ENCODE measurements around the gene PCDHA8. TPM values are rescaled to one million over a fixed set of nuclear protein-coding genes. Genes with fewer than 3 reads are reported as not detected.

The PCDHA8 gene
- total and polyA plus RNA-seq, 3 donors from 2014 or later, result 0.24 to 1.9 (median 1.2) TPM

DNA sequence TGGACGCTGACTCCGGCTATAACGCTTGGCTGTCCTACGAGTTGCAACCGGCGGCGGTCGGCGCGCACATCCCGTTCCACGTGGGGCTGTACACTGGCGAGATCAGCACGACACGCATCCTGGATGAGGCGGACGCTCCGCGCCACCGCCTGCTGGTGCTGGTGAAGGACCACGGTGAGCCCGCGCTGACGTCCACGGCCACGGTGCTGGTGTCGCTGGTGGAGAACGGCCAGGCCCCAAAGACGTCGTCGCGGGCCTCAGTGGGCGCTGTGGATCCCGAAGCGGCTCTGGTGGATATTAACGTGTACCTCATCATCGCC, 36.2 kb downstream of the PCDHA8 start:
- Histone ChIP-seq H3K4me1 (no peaks in the 10 kb centered on the region), H3K9me3 (no peaks in the 10 kb centered on the region), H3K4me3 (peak overlapping the region; percentile 16 to 51), H3K36me3 (ENCODE audit: low read depth, missing control alignments) (no peaks in the 10 kb centered on the region), H3K27me3 (no peaks in the 10 kb centered on the region), H3K27ac (no peak overlapping the region)
- intact Hi-C loops (cut with DNase I; ENCODE audit: low total_unique reads), result no loop called here
- 32 to 53% methylated on average over 5 to 37 of the region's 37 CpGs for WGBS, 2 donors
- TF ChIP-seq, protein P1, sequence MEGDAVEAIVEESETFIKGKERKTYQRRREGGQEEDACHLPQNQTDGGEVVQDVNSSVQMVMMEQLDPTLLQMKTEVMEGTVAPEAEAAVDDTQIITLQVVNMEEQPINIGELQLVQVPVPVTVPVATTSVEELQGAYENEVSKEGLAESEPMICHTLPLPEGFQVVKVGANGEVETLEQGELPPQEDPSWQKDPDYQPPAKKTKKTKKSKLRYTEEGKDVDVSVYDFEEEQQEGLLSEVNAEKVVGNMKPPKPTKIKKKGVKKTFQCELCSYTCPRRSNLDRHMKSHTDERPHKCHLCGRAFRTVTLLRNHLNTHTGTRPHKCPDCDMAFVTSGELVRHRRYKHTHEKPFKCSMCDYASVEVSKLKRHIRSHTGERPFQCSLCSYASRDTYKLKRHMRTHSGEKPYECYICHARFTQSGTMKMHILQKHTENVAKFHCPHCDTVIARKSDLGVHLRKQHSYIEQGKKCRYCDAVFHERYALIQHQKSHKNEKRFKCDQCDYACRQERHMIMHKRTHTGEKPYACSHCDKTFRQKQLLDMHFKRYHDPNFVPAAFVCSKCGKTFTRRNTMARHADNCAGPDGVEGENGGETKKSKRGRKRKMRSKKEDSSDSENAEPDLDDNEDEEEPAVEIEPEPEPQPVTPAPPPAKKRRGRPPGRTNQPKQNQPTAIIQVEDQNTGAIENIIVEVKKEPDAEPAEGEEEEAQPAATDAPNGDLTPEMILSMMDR (IDR thresholded peaks at IDR 0.05), result no peak
- no peak for TF ChIP-seq POLR2A (IDR thresholded peaks at IDR 0.05)
- no peak for DNase-seq

DNA sequence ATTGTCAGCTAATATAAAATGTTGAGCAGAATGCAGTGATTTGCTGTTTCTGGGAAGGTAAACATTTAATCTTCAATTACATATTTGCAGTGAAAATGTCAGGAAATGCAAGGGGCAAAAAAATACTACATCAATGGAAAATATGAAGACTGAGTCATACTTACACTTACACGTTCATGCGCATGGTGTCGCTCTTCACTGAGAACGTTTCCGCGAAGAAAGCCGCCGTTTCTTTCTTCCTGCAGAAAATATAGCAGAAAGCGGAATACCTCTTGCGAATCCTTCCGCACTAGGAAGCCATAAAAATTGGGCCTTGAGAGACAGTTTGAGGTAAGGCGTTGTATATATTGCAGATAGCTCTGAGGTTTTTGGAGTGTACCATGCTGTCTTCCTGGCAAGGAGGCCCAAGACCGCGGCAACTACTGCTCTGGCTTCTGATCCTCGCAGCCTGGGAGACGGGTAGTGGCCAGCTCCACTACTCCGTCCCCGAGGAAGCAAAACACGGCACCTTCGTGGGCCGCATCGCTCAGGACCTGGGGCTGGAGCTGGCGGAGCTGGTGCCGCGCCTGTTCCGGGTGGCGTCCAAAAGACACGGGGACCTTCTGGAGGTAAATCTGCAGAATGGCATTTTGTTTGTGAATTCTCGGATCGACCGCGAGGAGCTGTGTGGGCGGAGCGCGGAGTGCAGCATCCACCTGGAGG, 41.1 kb downstream of the PCDHA8 start, which contains the start of gene PCDHA13:
PCDHA13 (plus strand) TSS at position 236 of the 702 bp plus-strand sequence; CDS start at position 381, 145 bp downstream.
- WGBS, 2 donors, result 6 to 8% methylated on average over 15 to 35 of the region's 35 CpGs
- H3K36me3 ChIP-seq (ENCODE audit: low read depth, missing control alignments), result no peaks in the 10 kb centered on the region
- intact Hi-C loops (cut with DNase I; ENCODE audit: low total_unique reads), result no loop called here
- no peaks in the 10 kb centered on the region for H3K4me1 ChIP-seq
- peak; percentile 71 for DNase-seq
- no peak within 1 kb of the TSS for H3K27ac ChIP-seq
- peak within 1 kb of the TSS; percentile 33 to 59 for H3K4me3 ChIP-seq
- no peaks in the 10 kb centered on the region for H3K27me3 ChIP-seq
- no peaks in the 10 kb centered on the region for H3K9me3 ChIP-seq
- no peak for TF ChIP-seq POLR2A (IDR thresholded peaks at IDR 0.05)
- TF ChIP-seq, protein P1 (IDR thresholded peaks at IDR 0.05), result peak in 2 of 3 experiments; percentile 36 to 56

DNA sequence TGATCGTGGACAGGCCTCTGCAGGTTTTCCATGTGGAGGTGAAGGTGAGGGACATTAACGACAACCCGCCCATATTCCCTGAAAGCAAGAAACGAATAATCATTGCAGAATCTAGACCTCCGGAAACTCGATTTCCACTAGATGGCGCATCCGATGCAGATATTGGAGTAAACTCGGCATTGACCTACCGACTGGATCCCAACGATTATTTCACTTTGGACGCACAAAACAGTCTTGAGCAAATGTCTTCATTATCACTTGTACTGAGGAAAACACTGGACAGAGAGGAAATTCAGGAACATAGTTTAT, 41.6 kb downstream of the PCDHA8 start:
- intact Hi-C loops (cut with DNase I; ENCODE audit: low total_unique reads), result no loop called here
- Histone ChIP-seq H3K4me3 (peak overlapping the region; percentile 33 to 59), H3K27ac (no peak overlapping the region), H3K27me3 (no peaks in the 10 kb centered on the region), H3K4me1 (no peaks in the 10 kb centered on the region), H3K36me3 (ENCODE audit: low read depth, missing control alignments) (no peaks in the 10 kb centered on the region), H3K9me3 (no peaks in the 10 kb centered on the region)
- TF ChIP-seq POLR2A (IDR thresholded peaks at IDR 0.05), result no peak
- TF ChIP-seq, protein P1 (IDR thresholded peaks at IDR 0.05), result peak; percentile 12 to 34 (median 28)
- peak; percentile 74 for DNase-seq
- 10% methylated on average over 9 to 12 of the region's 12 CpGs for WGBS, 2 donors

DNA sequence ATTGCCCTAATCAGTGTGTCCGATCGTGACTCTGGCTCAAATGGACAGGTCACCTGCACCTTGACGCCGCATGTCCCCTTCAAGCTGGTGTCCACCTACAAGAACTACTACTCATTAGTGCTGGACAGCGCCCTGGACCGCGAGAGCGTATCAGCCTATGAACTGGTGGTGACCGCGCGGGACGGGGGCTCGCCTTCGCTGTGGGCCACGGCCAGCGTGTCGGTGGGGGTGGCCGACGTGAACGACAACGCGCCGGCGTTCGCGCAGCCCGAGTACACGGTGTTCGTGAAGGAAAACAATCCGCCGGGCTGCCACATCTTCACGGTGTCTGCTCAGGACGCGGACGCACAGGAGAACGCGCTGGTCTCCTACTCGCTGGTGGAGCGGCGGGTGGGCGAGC, 42.4 kb downstream of the PCDHA8 start:
- Histone ChIP-seq H3K9me3 (no peaks in the 10 kb centered on the region), H3K36me3 (ENCODE audit: low read depth, missing control alignments) (no peaks in the 10 kb centered on the region), H3K27ac (no peak overlapping the region), H3K4me3 (peak overlapping the region; percentile 37 to 45), H3K27me3 (no peaks in the 10 kb centered on the region), H3K4me1 (no peaks in the 10 kb centered on the region)
- DNase-seq, result peak; percentile 25
- no peak for TF ChIP-seq POLR2A (IDR thresholded peaks at IDR 0.05)
- TF ChIP-seq, protein P1 (IDR thresholded peaks at IDR 0.05), result no peak
- intact Hi-C loops (cut with DNase I; ENCODE audit: low total_unique reads), result no loop called here
- WGBS, 2 donors, result 27 to 34% methylated on average over 8 to 41 of the region's 41 CpGs

All from testis (tissue), 3 donors.